Naive thymus-derived CD4-positive, alpha-beta T cell (primary cell): ENCODE data around the gene ARMC6. TPM values are rescaled to one million over a fixed set of nuclear protein-coding genes. Genes with fewer than 3 reads are reported as not detected.

Experiments
- ATAC-seq: fragments of 150-1000 bp; cut with Tn5 transposase; 2 replicates; pipeline ENCODE4 v1.10.0; 2021; ENCODE audit warnings: mild to moderate bottlenecking, moderate library complexity
- CTCF ChIA-PET: fragments of 350-600 bp; sonication (Branson Sonifier 250); formaldehyde crosslinking; loops from one replicate; lab custom pipeline; 2021; ENCODE audit warnings: antibody characterized with exemption; lab: Charles Lee
- POLR2A ChIA-PET: fragments of 350-600 bp; sonication (Branson Sonifier 250); formaldehyde crosslinking; loops from one replicate; lab custom pipeline; 2021; ENCODE audit warnings: antibody characterized with exemption, inconsistent platforms; lab: Charles Lee
- DNase-seq, 9 donors: peaks; one replicate each; pipeline versions ENCODE4 v3.0.0 to v3.0.0-alpha.2; 2020 to 2022; ENCODE audit warnings: mixed read lengths in 1 of 9
- H3K27ac ChIP-seq: one replicate; pipeline ENCODE4 v1.7.0; 2013; ENCODE audit warnings: mild to moderate bottlenecking, low read depth, low read length, moderate library complexity
- H3K27me3 ChIP-seq, 2 donors: one replicate each; pipeline ENCODE4 v1.7.0; 2013; ENCODE audit warnings: low read length in 2 of 2, mild to moderate bottlenecking in 2 of 2, moderate library complexity in 2 of 2; ENCODE audit not compliant: control insufficient read depth in 2 of 2, insufficient read depth in 2 of 2
- H3K36me3 ChIP-seq, 3 experiments: 1 replicate in 2 of 3; 2 replicates in 1 of 3; pipeline ENCODE4 v1.7.0; 2013; ENCODE audit warnings: low read length in 3 of 3, mild to moderate bottlenecking in 3 of 3, moderate library complexity in 1 of 3; ENCODE audit not compliant: insufficient read depth in 3 of 3, control insufficient read depth in 2 of 3
- H3K4me1 ChIP-seq, 2 donors: one replicate each; pipeline ENCODE4 v1.7.0; 2013; ENCODE audit warnings: low read length in 2 of 2, mild to moderate bottlenecking in 2 of 2, moderate library complexity in 1 of 2; ENCODE audit not compliant: control insufficient read depth in 2 of 2, insufficient read depth in 2 of 2
- H3K4me3 ChIP-seq: 2 replicates; pipeline ENCODE4 v1.7.0; 2013; ENCODE audit warnings: mild to moderate bottlenecking, low read length
- H3K9me3 ChIP-seq, 3 experiments: 1 replicate in 2 of 3; 2 replicates in 1 of 3; pipeline ENCODE4 v1.7.0; 2013; ENCODE audit warnings: low read length in 3 of 3; ENCODE audit not compliant: control insufficient read depth in 2 of 3
- H3K27ac Mint-ChIP-seq, 9 donors: one replicate each; pipeline ENCODE4 v1.8.0; 2020 to 2022; ENCODE audit warnings: mixed read lengths in 9 of 9, mild to moderate bottlenecking in 8 of 9, moderate library complexity in 5 of 9, inconsistent platforms in 2 of 9
- H3K27me3 Mint-ChIP-seq, 5 donors: one replicate each; pipeline ENCODE4 v1.8.0; 2021 to 2022; ENCODE audit warnings: mixed read lengths in 5 of 5, mild to moderate bottlenecking in 1 of 5
- H3K36me3 Mint-ChIP-seq, 5 donors: one replicate each; pipeline ENCODE4 v1.8.0; 2020 to 2022; ENCODE audit warnings: mixed read lengths in 5 of 5, mild to moderate bottlenecking in 3 of 5, inconsistent platforms in 1 of 5
- H3K4me1 Mint-ChIP-seq, 7 donors: one replicate each; pipeline ENCODE4 v1.8.0; 2020 to 2022; ENCODE audit warnings: mixed read lengths in 7 of 7, mild to moderate bottlenecking in 3 of 7, inconsistent platforms in 1 of 7
- H3K4me3 Mint-ChIP-seq, 10 donors: one replicate each; pipeline ENCODE4 v1.8.0; 2020 to 2022; ENCODE audit warnings: mild to moderate bottlenecking in 10 of 10, mixed read lengths in 10 of 10, moderate library complexity in 6 of 10, inconsistent platforms in 2 of 10
- H3K9me3 Mint-ChIP-seq, 11 donors: one replicate each; pipeline ENCODE4 v1.8.0; 2020 to 2022; ENCODE audit warnings: mixed read lengths in 11 of 11, mild to moderate bottlenecking in 4 of 11, inconsistent platforms in 1 of 11, moderate library complexity in 1 of 11
- intact Hi-C, 2 donors: fragments of 100-400 bp; cut with micrococcal nuclease; formaldehyde crosslinking; loops; one replicate each; pipeline ENCODE4 v1.15.1; 2023
- polyA plus RNA-seq, 2 donors: library from polyadenylated mRNA; unstranded; fragments of 300-500 nt; fragmentation: Illumina TruSeq; gene quantifications; one replicate each; pipeline ENCODE4 v1.2.3, GENCODE V29; 2021
- total RNA-seq, 6 experiments: library from RNA in 5 of 6; stranded (reverse) in 5 of 6; gene quantifications; 1 replicate in 5 of 6; 2 replicates in 1 of 6; pipeline ENCODE4 v1.2.3 and lab custom pipeline; 2021 to 2026

The ARMC6 gene
- total RNA-seq (10 to 100 TPM; 14.0 to 32.6 (median 15.0) TPM), polyA plus RNA-seq (10 to 100 TPM; 33.1 to 41.9 TPM), total RNA-seq (lab: John Stamatoyannopoulos, UW) (13.9 reads per million, percentile 42 among the genes with 10 or more reads in this experiment)

GRCh38 chr19:19033426-19034203 lies at the start of gene ARMC6, which contains the start of gene SUGP2:
Gene ARMC6 (plus strand): TSS chr19:19033603. CDS start chr19:19034210, 607 bp downstream.
Gene SUGP2 (minus strand): TSS chr19:19033517. CDS start chr19:19031071, 2,446 bp downstream.
- intact Hi-C loops, result loop anchor here (1.0 to 2.0 kb wide), 6 partner anchors 30 to 511 kb away; partner anchors contain the start of genes BORCS8 (in 2 of the 2), RFXANK (in 2 of the 2), SLC25A42 (in 2 of the 2) and TMEM161A (in 2 of the 2)
- H3K9me3 ChIP-seq, result no peaks in the 10 kb centered on the region
- POLR2A ChIA-PET, result no interaction called here
- peaks cover 0 to 25% (median under 1%) of the 10 kb centered on the region in 3 experiments for H3K36me3 ChIP-seq
- H3K4me3 ChIP-seq, result peak within 1 kb of the TSS; percentile 84
- peaks cover 16 to 40% (median 36%) of the 10 kb centered on the region in 7 donors for H3K4me1 Mint-ChIP-seq
- no peaks in the 10 kb centered on the region for H3K27me3 Mint-ChIP-seq
- H3K27ac ChIP-seq, result peak within 1 kb of the TSS; percentile 86
- ATAC-seq (peak; percentile 87), DNase-seq (peak; percentile 84 to 96 (median 94))
- CTCF ChIA-PET, result no interaction called here
- H3K36me3 Mint-ChIP-seq, result peaks cover 0 to 21% (median under 1%) of the 10 kb centered on the region in 5 donors
- peak within 1 kb of the TSS; percentile 86 to 100 (median 94) for H3K27ac Mint-ChIP-seq
- H3K9me3 Mint-ChIP-seq, result no peaks in the 10 kb centered on the region
- H3K4me1 ChIP-seq, result peaks cover 14 to 16% of the 10 kb centered on the region in 2 donors
- H3K27me3 ChIP-seq, result no peaks in the 10 kb centered on the region
- peak within 1 kb of the TSS; percentile 88 to 100 (median 96) for H3K4me3 Mint-ChIP-seq

GRCh38 chr19:18984251-18984650 lies 49.2 kb upstream of the ARMC6 start:
- H3K4me3 ChIP-seq, result no peak overlapping the region
- CTCF ChIA-PET, result interaction anchor here (0.6 kb wide), 1 partner anchor 545 kb away, joined by 3 read pairs; no protein-coding TSS in a partner anchor
- no peaks in the 10 kb centered on the region for H3K36me3 ChIP-seq
- POLR2A ChIA-PET, result no interaction called here
- Mint-ChIP-seq H3K4me1 (peaks cover 0 to 4% (median 0%) of the 10 kb centered on the region in 7 donors), H3K36me3 (no peaks in the 10 kb centered on the region), H3K27me3 (peaks cover 0 to 33% (median 4%) of the 10 kb centered on the region in 5 donors), H3K9me3 (peaks cover 0 to 4% (median 0%) of the 10 kb centered on the region in 11 donors), H3K27ac (peak overlapping the region in 1 of 9 donors; percentile 36), H3K4me3 (no peak overlapping the region)
- intact Hi-C loops, result no loop called here
- no peak for ATAC-seq
- no peak for DNase-seq
- H3K9me3 ChIP-seq, result no peaks in the 10 kb centered on the region
- no peak overlapping the region for H3K27ac ChIP-seq
- H3K27me3 ChIP-seq, result no peaks in the 10 kb centered on the region
- H3K4me1 ChIP-seq, result no peaks in the 10 kb centered on the region

- Histone ChIP-seq H3K27me3 (no peaks in the 10 kb centered on the region), H3K36me3 (no peaks in the 10 kb centered on the region), H3K4me3 (no peak overlapping the region), H3K4me1 (no peaks in the 10 kb centered on the region), H3K9me3 (no peaks in the 10 kb centered on the region), H3K27ac (no peak overlapping the region)
- CTCF ChIA-PET, result no interaction called here
- Mint-ChIP-seq H3K4me3 (peak overlapping the region in 1 of 10 donors; percentile 36), H3K9me3 (peaks cover 0 to 4% (median 0%) of the 10 kb centered on the region in 11 donors), H3K27ac (peak overlapping the region in 1 of 9 donors; percentile 84), H3K27me3 (peaks cover 0 to 33% (median 4%) of the 10 kb centered on the region in 5 donors), H3K36me3 (no peaks in the 10 kb centered on the region), H3K4me1 (peaks cover 0 to 4% (median 0%) of the 10 kb centered on the region in 7 donors)
- DNase-seq (no peak), ATAC-seq (peak; percentile 37)
- POLR2A ChIA-PET, result no interaction called here
- intact Hi-C loops, result no loop called here
Measured at GRCh38 chr19:18985257-18985656, 48.1 kb upstream of the ARMC6 start.

- Mint-ChIP-seq H3K4me1 (peaks cover 0 to 4% (median 0%) of the 10 kb centered on the region in 7 donors), H3K36me3 (peaks cover 0 to 10% (median 0%) of the 10 kb centered on the region in 5 donors), H3K4me3 (no peak overlapping the region), H3K27me3 (peaks cover 0 to 32% (median 3%) of the 10 kb centered on the region in 5 donors), H3K27ac (no peak overlapping the region), H3K9me3 (peaks cover 0 to 3% (median 0%) of the 10 kb centered on the region in 11 donors)
- Histone ChIP-seq H3K27ac (no peak overlapping the region), H3K4me1 (no peaks in the 10 kb centered on the region), H3K4me3 (no peak overlapping the region), H3K36me3 (peaks cover 0 to under 1% (median 0%) of the 10 kb centered on the region in 3 experiments), H3K9me3 (no peaks in the 10 kb centered on the region), H3K27me3 (no peaks in the 10 kb centered on the region)
- no peak for DNase-seq
- no peak for ATAC-seq
- POLR2A ChIA-PET, result interaction anchor here (0.7 kb wide), 1 partner anchor 545 kb away, joined by 3 read pairs; no protein-coding TSS in a partner anchor
- CTCF ChIA-PET, result interaction anchor here (0.6 kb wide), 1 partner anchor 1218 kb away, joined by 8 read pairs; no protein-coding TSS in a partner anchor
- intact Hi-C loops, result no loop called here
Measured at GRCh38 chr19:18987456-18987855, 45.9 kb upstream of the ARMC6 start.

- peaks cover 0 to 4% (median 0%) of the 10 kb centered on the region in 7 donors for H3K4me1 Mint-ChIP-seq
- POLR2A ChIA-PET, result no interaction called here
- no peak overlapping the region for H3K27ac Mint-ChIP-seq
- peaks cover 0 to 29% (median 9%) of the 10 kb centered on the region in 5 donors for H3K36me3 Mint-ChIP-seq
- H3K4me3 Mint-ChIP-seq, result no peak overlapping the region
- H3K9me3 ChIP-seq, result no peaks in the 10 kb centered on the region
- no peaks in the 10 kb centered on the region for H3K27me3 ChIP-seq
- no peak overlapping the region for H3K4me3 ChIP-seq
- H3K27ac ChIP-seq, result no peak overlapping the region
- H3K27me3 Mint-ChIP-seq, result peaks cover 0 to 26% (median 0%) of the 10 kb centered on the region in 5 donors
- no peaks in the 10 kb centered on the region for H3K4me1 ChIP-seq
- peaks cover 0 to 19% (median 2%) of the 10 kb centered on the region in 3 experiments for H3K36me3 ChIP-seq
- intact Hi-C loops, result no loop called here
- no peak for DNase-seq
- CTCF ChIA-PET, result no interaction called here
- no peak for ATAC-seq
- no peaks in the 10 kb centered on the region for H3K9me3 Mint-ChIP-seq
Measured at GRCh38 chr19:18989316-18989715, 44.1 kb upstream of the ARMC6 start.

GRCh38 chr19:18990128-18990708 lies 43.2 kb upstream of the ARMC6 start:
- Histone ChIP-seq H3K27ac (no peak overlapping the region), H3K4me3 (no peak overlapping the region), H3K36me3 (peaks cover 0 to 28% (median 4%) of the 10 kb centered on the region in 3 experiments), H3K4me1 (no peaks in the 10 kb centered on the region), H3K27me3 (no peaks in the 10 kb centered on the region), H3K9me3 (no peaks in the 10 kb centered on the region)
- Mint-ChIP-seq H3K9me3 (no peaks in the 10 kb centered on the region), H3K4me3 (no peak overlapping the region), H3K4me1 (peaks cover 0 to 4% (median 0%) of the 10 kb centered on the region in 7 donors), H3K27ac (no peak overlapping the region), H3K36me3 (peaks cover 0 to 31% (median 9%) of the 10 kb centered on the region in 5 donors), H3K27me3 (peaks cover 0 to 19% (median 0%) of the 10 kb centered on the region in 5 donors)
- intact Hi-C loops, result no loop called here
- POLR2A ChIA-PET, result no interaction called here
- ATAC-seq (no peak), DNase-seq (no peak)
- CTCF ChIA-PET, result no interaction called here
